Measurements from ENCODE around the gene AFAP1L1.

DNA sequence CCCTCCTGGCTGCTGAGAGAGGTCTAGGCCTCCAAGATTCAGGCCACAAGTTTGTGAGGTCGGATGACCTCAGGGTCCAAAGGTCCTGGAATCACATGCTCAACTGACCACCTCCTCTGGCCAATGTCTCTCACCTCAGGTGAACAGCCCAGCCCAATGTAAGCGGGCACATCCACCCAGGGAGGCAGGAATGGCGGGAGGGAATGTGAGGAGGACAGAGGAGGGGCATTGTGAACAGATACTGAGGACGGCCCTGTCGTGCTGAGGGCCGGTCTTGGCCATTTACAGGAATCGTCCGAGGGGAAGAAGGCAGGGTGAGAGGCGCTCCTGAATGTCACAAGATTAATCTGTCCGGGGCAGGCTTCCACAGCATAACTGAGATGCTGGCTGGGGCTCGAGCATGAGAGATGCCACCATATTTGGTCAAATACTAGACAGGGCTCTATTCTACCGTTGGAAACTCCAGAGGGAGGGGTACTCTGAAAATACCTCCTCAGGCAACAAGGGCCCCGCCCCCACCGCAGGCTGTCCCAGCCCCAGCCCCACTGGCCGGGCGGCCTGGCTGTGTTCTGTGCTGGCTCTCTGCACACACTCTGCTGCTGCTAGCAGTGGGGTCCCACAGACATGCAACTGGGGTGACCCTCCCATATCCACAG lies 108.9 kb downstream of the AFAP1L1 start:
- TF ChIP-seq, protein P1, sequence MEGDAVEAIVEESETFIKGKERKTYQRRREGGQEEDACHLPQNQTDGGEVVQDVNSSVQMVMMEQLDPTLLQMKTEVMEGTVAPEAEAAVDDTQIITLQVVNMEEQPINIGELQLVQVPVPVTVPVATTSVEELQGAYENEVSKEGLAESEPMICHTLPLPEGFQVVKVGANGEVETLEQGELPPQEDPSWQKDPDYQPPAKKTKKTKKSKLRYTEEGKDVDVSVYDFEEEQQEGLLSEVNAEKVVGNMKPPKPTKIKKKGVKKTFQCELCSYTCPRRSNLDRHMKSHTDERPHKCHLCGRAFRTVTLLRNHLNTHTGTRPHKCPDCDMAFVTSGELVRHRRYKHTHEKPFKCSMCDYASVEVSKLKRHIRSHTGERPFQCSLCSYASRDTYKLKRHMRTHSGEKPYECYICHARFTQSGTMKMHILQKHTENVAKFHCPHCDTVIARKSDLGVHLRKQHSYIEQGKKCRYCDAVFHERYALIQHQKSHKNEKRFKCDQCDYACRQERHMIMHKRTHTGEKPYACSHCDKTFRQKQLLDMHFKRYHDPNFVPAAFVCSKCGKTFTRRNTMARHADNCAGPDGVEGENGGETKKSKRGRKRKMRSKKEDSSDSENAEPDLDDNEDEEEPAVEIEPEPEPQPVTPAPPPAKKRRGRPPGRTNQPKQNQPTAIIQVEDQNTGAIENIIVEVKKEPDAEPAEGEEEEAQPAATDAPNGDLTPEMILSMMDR (IDR thresholded peaks at IDR 0.05; ENCODE audit: poor library complexity), result no peak
- TF ChIP-seq EZH2 (IDR thresholded peaks at IDR 0.05; ENCODE audit: borderline replicate concordance), result no peak
- no peak for TF ChIP-seq EZH2phosphoT487 (IDR thresholded peaks at IDR 0.05; ENCODE audit: low read depth, severe bottlenecking, unreplicated experiment)
